ENCODE data around the gene SMIM30.

DNA sequence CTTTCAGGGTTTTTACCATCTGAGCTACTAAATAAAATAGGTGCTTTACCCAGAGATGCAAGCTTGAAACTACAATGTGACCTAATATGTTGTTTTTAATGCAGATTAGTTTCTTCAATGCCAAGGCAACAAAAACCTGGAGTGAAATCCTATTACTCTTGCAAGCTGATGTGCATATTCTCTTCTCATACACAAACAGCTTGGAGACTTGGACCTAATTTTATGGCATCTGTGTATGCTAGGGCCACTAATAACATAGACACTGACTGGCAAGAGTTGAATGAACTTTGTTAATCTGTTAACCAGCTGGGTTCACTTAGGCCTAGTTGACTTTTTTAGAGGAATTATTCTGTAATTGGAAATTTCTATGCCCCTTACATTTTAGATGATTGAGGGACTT lies 23.4 kb upstream of the SMIM30 start:
- TF ChIP-seq POLR2A (IDR thresholded peaks at IDR 0.05) = no peak
- TF ChIP-seq EP300 (IDR thresholded peaks at IDR 0.05) = no peak
